GM12878 (cell line): Measurements from ENCODE around the gene FAF1.

Source experiments
- CREB1 ChIP-seq: IDR thresholded peaks from 2 replicates; pipeline ENCODE4 v1.6.1; 2012; ENCODE audit warnings: low read depth, mild to moderate bottlenecking, inconsistent platforms
- CTCF ChIP-seq, 3 experiments: IDR thresholded peaks in 2 of 3; conservative IDR thresholded peaks in 1 of 3; 2 replicates each; pipeline ENCODE4 v1.5.1; 2011; ENCODE audit warnings: low read depth in 3 of 3, low read length in 3 of 3, mild to moderate bottlenecking in 3 of 3, control low read depth in 2 of 3, moderate library complexity in 2 of 3, inconsistent platforms in 1 of 3, mixed read lengths in 1 of 3; ENCODE audit not compliant: control insufficient read depth in 2 of 3, insufficient read depth in 1 of 3; ENCODE audit errors: extremely low read depth in 1 of 3
- EGR1 ChIP-seq, 2 experiments: IDR thresholded peaks; 1 replicate in 1 of 2; 2 replicates in 1 of 2; pipeline ENCODE4 v1.6.1; 2011 to 2012; ENCODE audit warnings: low read depth in 2 of 2, low read length in 2 of 2, borderline replicate concordance in 1 of 2, mild to moderate bottlenecking in 1 of 2, moderate library complexity in 1 of 2
- EP300 ChIP-seq, 2 experiments: fragments of 150-350 bp in 1 of 2; IDR thresholded peaks; 2 replicates each; pipeline ENCODE4 v1.6.1; 2011 to 2012; ENCODE audit warnings: low read depth in 2 of 2, low read length in 2 of 2, borderline replicate concordance in 1 of 2, improper control_type of control experiment in 1 of 2, inconsistent platforms in 1 of 2; ENCODE audit not compliant: control insufficient read depth in 1 of 2
- LARP7 ChIP-seq: fragments of 450-650 bp; IDR thresholded peaks from 2 replicates; pipeline ENCODE4 v1.6.1; 2017; ENCODE audit warnings: mild to moderate bottlenecking
- PAX8 ChIP-seq: fragments of 450-650 bp; IDR thresholded peaks from 2 replicates; pipeline ENCODE4 v1.6.1; 2017; ENCODE audit warnings: mild to moderate bottlenecking, moderate library complexity
- RCOR1 ChIP-seq: conservative IDR thresholded peaks from 2 replicates; pipeline ENCODE4 v1.6.1; 2012; ENCODE audit warnings: low read depth, low read length, improper control_type of control experiment
- RELA ChIP-seq: fragments of 450-650 bp; IDR thresholded peaks from 2 replicates; pipeline ENCODE4 v1.8.0; 2014; ENCODE audit warnings: borderline replicate concordance; ENCODE audit not compliant: partially characterized antibody
- REST ChIP-seq: IDR thresholded peaks from 2 replicates; pipeline ENCODE4 v1.6.1; 2012; ENCODE audit warnings: mild to moderate bottlenecking, low read depth, low read length
- ZBED1 ChIP-seq: IDR thresholded peaks from 2 replicates; pipeline ENCODE4 v1.6.1; 2016; ENCODE audit warnings: borderline replicate concordance

GRCh38 chr1:50858761-50859160, 101.3 kb downstream of the FAF1 start:
- TF ChIP-seq REST: no peak
- no peak for TF ChIP-seq RELA
- TF ChIP-seq CTCF (IDR thresholded peaks at IDR 0.05 in 2 of 3, conservative IDR thresholded peaks at IDR 0.05 in 1 of 3; ENCODE audit: control insufficient read depth in 2 of 3, extremely low read depth in 1 of 3, insufficient read depth in 1 of 3, low read depth in 3 of 3, low read length in 3 of 3): no peak
- TF ChIP-seq ZBED1: no peak
- no peak for TF ChIP-seq RCOR1
- TF ChIP-seq EP300 (IDR thresholded peaks at IDR 0.05; ENCODE audit: borderline replicate concordance in 1 of 2, control insufficient read depth in 1 of 2, low read depth in 2 of 2, low read length in 2 of 2): no peak
- no peak for TF ChIP-seq PAX8
- no peak for TF ChIP-seq CREB1
- TF ChIP-seq EGR1 (IDR thresholded peaks at IDR 0.05; ENCODE audit: borderline replicate concordance in 1 of 2, low read depth in 2 of 2, low read length in 2 of 2): no peak
- TF ChIP-seq LARP7: no peak
